HG02610 (cell line): Measurements from ENCODE around the gene MBOAT1.

Experiments
- ATAC-seq: cut with Tn5 transposase; IDR thresholded peaks from one replicate; pipeline ENCODE4 v1.9.1; 2021; ENCODE audit warnings: mild to moderate bottlenecking, moderate library complexity; ENCODE audit not compliant: unreplicated experiment

MBOAT1 gene

GRCh38 chr6:20112241-20112640 lies 100.0 kb downstream of the MBOAT1 start:
- ATAC-seq = no peak

GRCh38 chr6:20110478-20110877 lies 101.8 kb downstream of the MBOAT1 start:
- ATAC-seq = no peak

- no peak for ATAC-seq
Observed at GRCh38 chr6:20109526-20109925, 102.7 kb downstream of the MBOAT1 start.

- no peak for ATAC-seq
Observed at GRCh38 chr6:20105838-20106237, 106.4 kb downstream of the MBOAT1 start.

GRCh38 chr6:20104696-20105095 lies 107.6 kb downstream of the MBOAT1 start:
- ATAC-seq = no peak

GRCh38 chr6:20102397-20103073 lies 109.7 kb downstream of the MBOAT1 start:
- no peak for ATAC-seq

GRCh38 chr6:20099156-20099555 lies 113.1 kb downstream of the MBOAT1 start:
- ATAC-seq = no peak

GRCh38 chr6:20098267-20098876 lies 113.9 kb downstream of the MBOAT1 start:
- ATAC-seq = no peak

GRCh38 chr6:20096536-20096935 lies 115.7 kb downstream of the MBOAT1 start:
- no peak for ATAC-seq

- no peak for ATAC-seq
Observed at GRCh38 chr6:20095436-20095835, 116.8 kb downstream of the MBOAT1 start.

GRCh38 chr6:20092071-20092566 lies 120.2 kb downstream of the MBOAT1 start:
- ATAC-seq = no peak

GRCh38 chr6:20086992-20087391 lies 125.3 kb downstream of the MBOAT1 start:
- no peak for ATAC-seq

GRCh38 chr6:20085817-20086216 lies 126.5 kb downstream of the MBOAT1 start:
- no peak for ATAC-seq

- no peak for ATAC-seq
Observed at GRCh38 chr6:20084411-20084810, 127.9 kb downstream of the MBOAT1 start.

- ATAC-seq = no peak
Observed at GRCh38 chr6:20071998-20072397, 140.3 kb downstream of the MBOAT1 start.

- ATAC-seq = no peak
Observed at GRCh38 chr6:20070047-20070446, 142.2 kb downstream of the MBOAT1 start.

- ATAC-seq = no peak
Observed at GRCh38 chr6:20069021-20069522, 143.2 kb downstream of the MBOAT1 start.

GRCh38 chr6:20068421-20068988 lies 143.8 kb downstream of the MBOAT1 start:
- ATAC-seq = no peak

- no peak for ATAC-seq
Observed at GRCh38 chr6:20061952-20062351, 150.3 kb downstream of the MBOAT1 start.

- no peak for ATAC-seq
Observed at GRCh38 chr6:20060252-20060651, 152.0 kb downstream of the MBOAT1 start.

- no peak for ATAC-seq
Observed at GRCh38 chr6:20058912-20059311, 153.4 kb downstream of the MBOAT1 start.
